ENCODE measurements around the gene CSGALNACT2. TPM values are rescaled to one million over a fixed set of nuclear protein-coding genes. Genes with fewer than 3 reads are reported as not detected.
"Not testable (repeated sequence)": the region's sequence is repeated elsewhere in the genome, so short reads cannot be mapped to it uniquely, and the experiment has no call there.

CSGALNACT2 gene
- polyA plus RNA-seq, 2 donors, result 2.0 to 3.4 TPM

- Histone ChIP-seq H3K27ac (ENCODE audit: low read depth in 2 of 2, low read length in 1 of 2) (no peak overlapping the region), H3K4me1 (ENCODE audit: control insufficient read depth in 2 of 2, insufficient read depth in 2 of 2, low read length in 1 of 2) (no peaks in the 10 kb centered on the region), H3K4me3 (ENCODE audit: low read depth in 1 of 2, low read length in 2 of 2) (no peak overlapping the region), H3K27me3 (ENCODE audit: control insufficient read depth in 1 of 2, insufficient read depth in 2 of 2, low read length in 2 of 2) (no peaks in the 10 kb centered on the region), H3K9me3 (ENCODE audit: control insufficient read depth in 2 of 2, insufficient read depth in 1 of 2, low read depth in 1 of 2, low read length in 1 of 2) (no peaks in the 10 kb centered on the region), H3K36me3 (ENCODE audit: control insufficient read depth in 2 of 2, insufficient read depth in 2 of 2, low read length in 1 of 2) (peaks cover 0 to 4% of the 10 kb centered on the region in 2 donors)
- 86% methylated on average over 5 of the region's 5 CpGs for WGBS, 2 donors
Measured at GRCh38 chr10:43172645-43173044, 34.4 kb downstream of the CSGALNACT2 start.

DNA sequence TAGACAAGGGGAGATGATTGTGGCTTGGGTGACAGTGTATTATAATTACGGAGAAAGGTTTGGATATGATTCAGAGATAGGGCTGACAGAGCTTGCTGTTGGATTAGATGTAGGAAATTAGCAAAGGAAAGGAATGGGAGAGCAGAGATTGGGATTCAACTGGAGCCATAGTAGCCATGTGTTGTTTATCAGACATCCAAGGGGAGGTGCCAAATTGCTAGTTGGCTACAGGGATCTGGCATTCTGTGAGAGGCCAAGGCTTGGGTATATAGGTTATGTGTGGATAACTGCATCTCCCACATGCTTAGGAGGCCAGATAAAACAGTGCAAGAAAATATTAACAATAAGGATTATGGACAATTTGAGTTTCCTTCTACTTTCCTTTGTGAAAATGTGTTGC, 34.9 kb downstream of the CSGALNACT2 start:
- WGBS, 2 donors, result 85% methylated on average over 1 of the region's 1 CpG
- H3K36me3 ChIP-seq (ENCODE audit: control insufficient read depth in 2 of 2, insufficient read depth in 2 of 2, low read length in 1 of 2), result peaks cover 0 to 4% of the 10 kb centered on the region in 2 donors
- H3K4me1 ChIP-seq (ENCODE audit: control insufficient read depth in 2 of 2, insufficient read depth in 2 of 2, low read length in 1 of 2), result no peaks in the 10 kb centered on the region
- H3K4me3 ChIP-seq (ENCODE audit: low read depth in 1 of 2, low read length in 2 of 2), result no peak overlapping the region
- H3K9me3 ChIP-seq (ENCODE audit: control insufficient read depth in 2 of 2, insufficient read depth in 1 of 2, low read depth in 1 of 2, low read length in 1 of 2), result no peaks in the 10 kb centered on the region
- H3K27me3 ChIP-seq (ENCODE audit: control insufficient read depth in 1 of 2, insufficient read depth in 2 of 2, low read length in 2 of 2), result no peaks in the 10 kb centered on the region
- no peak overlapping the region for H3K27ac ChIP-seq (ENCODE audit: low read depth in 2 of 2, low read length in 1 of 2)

DNA sequence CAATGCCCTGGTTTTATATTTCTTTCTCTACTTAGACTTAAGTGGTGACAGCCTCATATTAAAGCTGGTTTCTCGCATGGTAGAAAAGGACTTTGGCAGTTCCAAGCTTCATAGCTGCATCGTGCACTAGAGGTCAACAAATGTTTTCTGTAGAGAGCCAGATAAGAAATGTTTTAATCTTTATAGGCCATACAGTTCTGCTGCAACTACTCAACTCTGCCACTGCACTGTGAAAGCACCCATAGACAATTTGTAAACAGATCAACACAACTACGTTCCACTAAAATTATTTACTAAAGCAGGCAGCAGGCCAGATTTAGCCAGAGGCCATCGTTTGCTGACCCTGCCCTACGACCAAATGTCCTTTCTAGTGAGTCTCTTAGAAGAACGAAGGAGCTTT, 36.7 kb downstream of the CSGALNACT2 start:
- Histone ChIP-seq H3K27me3 (ENCODE audit: control insufficient read depth in 1 of 2, insufficient read depth in 2 of 2, low read length in 2 of 2) (no peaks in the 10 kb centered on the region), H3K9me3 (ENCODE audit: control insufficient read depth in 2 of 2, insufficient read depth in 1 of 2, low read depth in 1 of 2, low read length in 1 of 2) (no peaks in the 10 kb centered on the region), H3K36me3 (ENCODE audit: control insufficient read depth in 2 of 2, insufficient read depth in 2 of 2, low read length in 1 of 2) (peaks cover 0 to 4% of the 10 kb centered on the region in 2 donors), H3K4me1 (ENCODE audit: control insufficient read depth in 2 of 2, insufficient read depth in 2 of 2, low read length in 1 of 2) (no peaks in the 10 kb centered on the region), H3K4me3 (ENCODE audit: low read depth in 1 of 2, low read length in 2 of 2) (no peak overlapping the region), H3K27ac (ENCODE audit: low read depth in 2 of 2, low read length in 1 of 2) (no peak overlapping the region)
- 68 to 74% methylated on average over 6 of the region's 6 CpGs for WGBS, 2 donors

- H3K9me3 ChIP-seq (ENCODE audit: control insufficient read depth in 2 of 2, insufficient read depth in 1 of 2, low read depth in 1 of 2, low read length in 1 of 2), result no peaks in the 10 kb centered on the region
- peaks cover 0 to 4% of the 10 kb centered on the region in 2 donors for H3K36me3 ChIP-seq (ENCODE audit: control insufficient read depth in 2 of 2, insufficient read depth in 2 of 2, low read length in 1 of 2)
- 95 to 96% methylated on average over 3 of the region's 3 CpGs for WGBS, 2 donors
- H3K4me1 ChIP-seq (ENCODE audit: control insufficient read depth in 2 of 2, insufficient read depth in 2 of 2, low read length in 1 of 2), result no peaks in the 10 kb centered on the region
- H3K27me3 ChIP-seq (ENCODE audit: control insufficient read depth in 1 of 2, insufficient read depth in 2 of 2, low read length in 2 of 2), result no peaks in the 10 kb centered on the region
- H3K27ac ChIP-seq (ENCODE audit: low read depth in 2 of 2, low read length in 1 of 2), result no peak overlapping the region
- H3K4me3 ChIP-seq (ENCODE audit: low read depth in 1 of 2, low read length in 2 of 2), result no peak overlapping the region
Measured at GRCh38 chr10:43176271-43176670, 38.0 kb downstream of the CSGALNACT2 start.

DNA sequence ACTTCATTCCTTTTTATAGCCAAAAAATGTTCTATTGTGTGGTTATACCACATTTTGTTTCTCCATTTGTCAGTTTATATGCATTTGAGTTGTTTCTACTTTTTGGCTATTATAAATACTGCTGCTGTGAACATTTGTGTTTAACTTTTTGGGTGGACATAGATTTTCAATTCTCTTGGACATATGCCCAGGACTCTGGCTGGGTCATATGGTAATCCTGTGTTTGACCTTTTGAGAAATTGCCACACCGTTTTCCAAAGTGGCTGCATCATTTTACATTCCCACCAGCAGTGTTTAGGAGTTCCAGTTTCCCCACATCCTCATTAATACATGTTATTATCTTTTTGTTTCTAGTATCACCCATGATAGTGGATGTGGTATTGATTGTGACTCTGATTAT, 39.4 kb downstream of the CSGALNACT2 start:
- H3K9me3 ChIP-seq (ENCODE audit: control insufficient read depth in 2 of 2, insufficient read depth in 1 of 2, low read depth in 1 of 2, low read length in 1 of 2), result no peaks in the 10 kb centered on the region
- H3K4me1 ChIP-seq (ENCODE audit: control insufficient read depth in 2 of 2, insufficient read depth in 2 of 2, low read length in 1 of 2), result no peaks in the 10 kb centered on the region
- H3K4me3 ChIP-seq (ENCODE audit: low read depth in 1 of 2, low read length in 2 of 2), result no peak overlapping the region
- H3K27me3 ChIP-seq (ENCODE audit: control insufficient read depth in 1 of 2, insufficient read depth in 2 of 2, low read length in 2 of 2), result no peaks in the 10 kb centered on the region
- 71 to 72% methylated on average over 1 of the region's 1 CpG for WGBS, 2 donors
- H3K27ac ChIP-seq (ENCODE audit: low read depth in 2 of 2, low read length in 1 of 2), result no peak overlapping the region
- H3K36me3 ChIP-seq (ENCODE audit: control insufficient read depth in 2 of 2, insufficient read depth in 2 of 2, low read length in 1 of 2), result peaks cover 0 to 4% of the 10 kb centered on the region in 2 donors

DNA sequence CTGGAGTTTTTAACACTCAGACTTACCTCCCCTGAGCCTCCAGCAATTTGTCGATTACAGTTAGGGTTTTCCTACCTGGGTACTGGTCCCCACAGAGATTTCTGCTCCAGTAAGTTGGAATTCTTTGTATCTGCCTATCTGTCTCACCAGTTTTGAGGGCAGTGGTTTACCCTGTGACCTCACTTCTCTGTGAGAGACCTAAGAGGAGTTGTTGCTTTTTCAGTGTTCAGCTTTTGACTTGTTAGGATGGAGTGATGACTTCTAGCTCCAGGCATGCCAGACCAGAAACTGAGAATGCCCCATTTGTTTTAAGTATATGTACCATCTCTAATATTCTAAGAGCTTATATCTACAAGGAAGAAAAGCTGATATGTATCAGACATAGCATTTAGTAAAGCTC, 42.9 kb downstream of the CSGALNACT2 start:
- Histone ChIP-seq H3K9me3 (ENCODE audit: control insufficient read depth in 2 of 2, insufficient read depth in 1 of 2, low read depth in 1 of 2, low read length in 1 of 2) (no peaks in the 10 kb centered on the region), H3K27ac (ENCODE audit: low read depth in 2 of 2, low read length in 1 of 2) (no peak overlapping the region), H3K36me3 (ENCODE audit: control insufficient read depth in 2 of 2, insufficient read depth in 2 of 2, low read length in 1 of 2) (peaks cover 0 to 2% of the 10 kb centered on the region in 2 donors), H3K27me3 (ENCODE audit: control insufficient read depth in 1 of 2, insufficient read depth in 2 of 2, low read length in 2 of 2) (no peaks in the 10 kb centered on the region), H3K4me1 (ENCODE audit: control insufficient read depth in 2 of 2, insufficient read depth in 2 of 2, low read length in 1 of 2) (no peaks in the 10 kb centered on the region), H3K4me3 (ENCODE audit: low read depth in 1 of 2, low read length in 2 of 2) (no peak overlapping the region)
- WGBS, 2 donors, result 98 to 100% methylated on average over 1 of the region's 1 CpG

- not testable (repeated sequence) for H3K4me3 ChIP-seq (ENCODE audit: low read depth in 1 of 2, low read length in 2 of 2); H3K27me3 ChIP-seq (ENCODE audit: control insufficient read depth in 1 of 2, insufficient read depth in 2 of 2, low read length in 2 of 2); H3K36me3 ChIP-seq (ENCODE audit: control insufficient read depth in 2 of 2, insufficient read depth in 2 of 2, low read length in 1 of 2); H3K4me1 ChIP-seq (ENCODE audit: control insufficient read depth in 2 of 2, insufficient read depth in 2 of 2, low read length in 1 of 2); H3K27ac ChIP-seq (ENCODE audit: low read depth in 2 of 2, low read length in 1 of 2); H3K9me3 ChIP-seq (ENCODE audit: control insufficient read depth in 2 of 2, insufficient read depth in 1 of 2, low read depth in 1 of 2, low read length in 1 of 2)
- 97 to 100% methylated on average over 3 of the region's 3 CpGs for WGBS, 2 donors
Measured at GRCh38 chr10:43183764-43184163, 45.5 kb downstream of the CSGALNACT2 start.

- Histone ChIP-seq H3K4me3 (ENCODE audit: low read depth in 1 of 2, low read length in 2 of 2) (no peak overlapping the region), H3K36me3 (ENCODE audit: control insufficient read depth in 2 of 2, insufficient read depth in 2 of 2, low read length in 1 of 2) (peaks cover 2% of the 10 kb centered on the region in 2 donors), H3K27me3 (ENCODE audit: control insufficient read depth in 1 of 2, insufficient read depth in 2 of 2, low read length in 2 of 2) (no peaks in the 10 kb centered on the region), H3K4me1 (ENCODE audit: control insufficient read depth in 2 of 2, insufficient read depth in 2 of 2, low read length in 1 of 2) (no peaks in the 10 kb centered on the region), H3K27ac (ENCODE audit: low read depth in 2 of 2, low read length in 1 of 2) (no peak overlapping the region), H3K9me3 (ENCODE audit: control insufficient read depth in 2 of 2, insufficient read depth in 1 of 2, low read depth in 1 of 2, low read length in 1 of 2) (no peaks in the 10 kb centered on the region)
- 83 to 93% methylated on average over 4 of the region's 4 CpGs for WGBS, 2 donors
Measured at GRCh38 chr10:43186150-43186549, 47.9 kb downstream of the CSGALNACT2 start.

DNA sequence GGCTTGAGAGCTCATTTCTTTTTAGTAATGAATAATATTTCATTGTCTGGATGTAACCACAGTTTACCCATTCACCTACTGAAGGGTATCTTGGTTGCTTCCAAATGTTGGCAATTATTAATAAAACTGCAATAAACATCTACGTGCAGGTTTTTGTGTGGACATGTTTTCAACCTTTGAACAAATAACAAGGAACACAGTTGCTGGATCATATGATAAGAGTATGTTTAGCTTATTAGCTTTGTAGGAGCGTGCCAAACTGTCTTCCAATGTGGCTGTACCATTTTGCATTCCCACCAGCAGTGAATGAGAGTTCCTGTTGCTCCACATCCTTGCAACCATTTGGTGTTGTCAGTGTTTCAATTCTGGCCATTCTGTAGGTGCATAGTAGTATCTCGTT, 49.0 kb downstream of the CSGALNACT2 start:
- WGBS, 2 donors, result 89 to 91% methylated on average over 3 of the region's 3 CpGs
- Histone ChIP-seq H3K36me3 (ENCODE audit: control insufficient read depth in 2 of 2, insufficient read depth in 2 of 2, low read length in 1 of 2) (peaks cover 2% of the 10 kb centered on the region in 2 donors), H3K4me3 (ENCODE audit: low read depth in 1 of 2, low read length in 2 of 2) (no peak overlapping the region), H3K4me1 (ENCODE audit: control insufficient read depth in 2 of 2, insufficient read depth in 2 of 2, low read length in 1 of 2) (no peaks in the 10 kb centered on the region), H3K27me3 (ENCODE audit: control insufficient read depth in 1 of 2, insufficient read depth in 2 of 2, low read length in 2 of 2) (no peaks in the 10 kb centered on the region), H3K27ac (ENCODE audit: low read depth in 2 of 2, low read length in 1 of 2) (no peak overlapping the region), H3K9me3 (ENCODE audit: control insufficient read depth in 2 of 2, insufficient read depth in 1 of 2, low read depth in 1 of 2, low read length in 1 of 2) (no peaks in the 10 kb centered on the region)

- Histone ChIP-seq H3K27ac (ENCODE audit: low read depth in 2 of 2, low read length in 1 of 2) (no peak overlapping the region), H3K4me1 (ENCODE audit: control insufficient read depth in 2 of 2, insufficient read depth in 2 of 2, low read length in 1 of 2) (no peaks in the 10 kb centered on the region), H3K4me3 (ENCODE audit: low read depth in 1 of 2, low read length in 2 of 2) (no peak overlapping the region), H3K36me3 (ENCODE audit: control insufficient read depth in 2 of 2, insufficient read depth in 2 of 2, low read length in 1 of 2) (peaks cover 2 to 6% of the 10 kb centered on the region in 2 donors), H3K27me3 (ENCODE audit: control insufficient read depth in 1 of 2, insufficient read depth in 2 of 2, low read length in 2 of 2) (no peaks in the 10 kb centered on the region), H3K9me3 (ENCODE audit: control insufficient read depth in 2 of 2, insufficient read depth in 1 of 2, low read depth in 1 of 2, low read length in 1 of 2) (no peaks in the 10 kb centered on the region)
- WGBS, 2 donors, result 85 to 100% methylated on average over 1 of the region's 1 CpG
Measured at GRCh38 chr10:43188702-43189101, 50.5 kb downstream of the CSGALNACT2 start.
